ENCODE data around the gene PRKAG1.

DNA sequence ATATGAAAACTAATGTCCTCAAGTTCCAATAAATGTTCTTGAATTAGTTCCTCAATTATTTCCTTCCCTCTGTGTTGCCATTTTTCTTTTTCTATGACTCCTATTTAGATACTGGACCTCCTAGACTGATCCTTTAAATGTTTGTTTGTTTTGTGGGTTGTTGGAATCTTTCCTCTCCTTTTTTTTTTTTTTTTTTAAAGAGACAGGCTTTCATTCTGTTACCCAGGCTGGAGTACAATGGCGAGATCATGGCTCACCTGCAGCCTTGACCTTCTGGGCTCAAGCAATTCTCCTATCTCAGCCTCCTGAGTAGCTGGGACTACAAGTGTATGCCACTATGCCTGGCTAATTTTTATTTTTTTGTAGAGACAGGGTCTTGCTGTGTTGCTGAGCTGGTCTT is 9.6 kb downstream of the PRKAG1 start:
- TF ChIP-seq, protein P1, sequence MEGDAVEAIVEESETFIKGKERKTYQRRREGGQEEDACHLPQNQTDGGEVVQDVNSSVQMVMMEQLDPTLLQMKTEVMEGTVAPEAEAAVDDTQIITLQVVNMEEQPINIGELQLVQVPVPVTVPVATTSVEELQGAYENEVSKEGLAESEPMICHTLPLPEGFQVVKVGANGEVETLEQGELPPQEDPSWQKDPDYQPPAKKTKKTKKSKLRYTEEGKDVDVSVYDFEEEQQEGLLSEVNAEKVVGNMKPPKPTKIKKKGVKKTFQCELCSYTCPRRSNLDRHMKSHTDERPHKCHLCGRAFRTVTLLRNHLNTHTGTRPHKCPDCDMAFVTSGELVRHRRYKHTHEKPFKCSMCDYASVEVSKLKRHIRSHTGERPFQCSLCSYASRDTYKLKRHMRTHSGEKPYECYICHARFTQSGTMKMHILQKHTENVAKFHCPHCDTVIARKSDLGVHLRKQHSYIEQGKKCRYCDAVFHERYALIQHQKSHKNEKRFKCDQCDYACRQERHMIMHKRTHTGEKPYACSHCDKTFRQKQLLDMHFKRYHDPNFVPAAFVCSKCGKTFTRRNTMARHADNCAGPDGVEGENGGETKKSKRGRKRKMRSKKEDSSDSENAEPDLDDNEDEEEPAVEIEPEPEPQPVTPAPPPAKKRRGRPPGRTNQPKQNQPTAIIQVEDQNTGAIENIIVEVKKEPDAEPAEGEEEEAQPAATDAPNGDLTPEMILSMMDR (IDR thresholded peaks at IDR 0.05; ENCODE audit: low read depth, low read length) = no peak
- no peak for TF ChIP-seq EZH2phosphoT487 (IDR thresholded peaks at IDR 0.05; ENCODE audit: low read depth)

Measured in OCI-LY3 (cell line).